A549 (cell line): Measurements from ENCODE around the gene UBR2. TPM values are rescaled to one million over a fixed set of nuclear protein-coding genes. Genes with fewer than 3 reads are reported as not detected.

ENCODE experiments used
- ATAC-seq, 2 experiments: fragments of 200-7000 bp in 1 of 2; fragments of >200 bp in 1 of 2; cut with Nextera tagmentation in 1 of 2; cut with Tn5 transposase in 1 of 2; 3 replicates each; pipeline versions ENCODE4 v1.8.0 to v1.9.1; 2018 to 2020; ENCODE audit warnings: mild to moderate bottlenecking in 1 of 2, moderate library complexity in 1 of 2
- CTCF ChIA-PET: fragments of 300-600 bp; sonication (Branson Sonifier 250); formaldehyde crosslinking; extraction: SDS; loops from one replicate; lab custom pipeline; 2021; ENCODE audit warnings: antibody characterized with exemption, inconsistent platforms; lab: Yijun Ruan, JAX
- POLR2A ChIA-PET: fragments of 350-600 bp; formaldehyde crosslinking; extraction: SDS; loops from one replicate; lab custom pipeline; 2021; ENCODE audit warnings: antibody characterized with exemption, inconsistent platforms; lab: Yijun Ruan, JAX
- DNase-seq, 2 experiments: peaks; one replicate each; pipeline versions ENCODE4 v3.0.0 to v3.0.0-alpha.2; 2011 to 2016; ENCODE audit warnings: low read depth in 1 of 2, low spot score in 1 of 2
- FAIRE-seq: peaks from 2 replicates; lab custom pipeline; 2011; peaks lifted over from hg19 to GRCh38; lab: Jason Lieb, UNC
- H3K27ac ChIP-seq, 2 experiments: fragments of >200 bp; sonication (Bioruptor Twin); formaldehyde crosslinking; 3 replicates each; pipeline ENCODE4 v1.5.1; 2016 to 2017
- H3K4me1 ChIP-seq: fragments of >200 bp; sonication (Bioruptor Twin); formaldehyde crosslinking; 3 replicates; pipeline ENCODE4 v1.6.1; 2016
- H3K4me2 ChIP-seq: fragments of >200 bp; sonication (Bioruptor Twin); formaldehyde crosslinking; 3 replicates; pipeline ENCODE4 v1.6.1; 2016
- H3K4me3 ChIP-seq: fragments of >200 bp; sonication (Bioruptor Twin); formaldehyde crosslinking; 3 replicates; pipeline ENCODE4 v1.5.1; 2016
- H3K9me3 ChIP-seq: fragments of >200 bp; sonication (Bioruptor Twin); formaldehyde crosslinking; 3 replicates; pipeline ENCODE4 v1.6.1; 2016
- BCL3 ChIP-seq: fragments of >200 bp; sonication (Bioruptor Twin); formaldehyde crosslinking; IDR thresholded peaks from 3 replicates; pipeline ENCODE4 v1.6.1; 2016
- CTCF ChIP-seq: fragments of >200 bp; sonication (Bioruptor Twin); formaldehyde crosslinking; IDR thresholded peaks from 3 replicates; pipeline ENCODE4 v1.5.1; 2016
- ELK1 ChIP-seq: fragments of 150-350 bp; IDR thresholded peaks from 2 replicates; pipeline ENCODE4 v1.6.1; 2014; ENCODE audit warnings: low read depth, mild to moderate bottlenecking, low read length
- ESRRA ChIP-seq: fragments of 150-350 bp; IDR thresholded peaks from 2 replicates; pipeline ENCODE4 v1.6.1; 2014; ENCODE audit warnings: mild to moderate bottlenecking, low read length, borderline replicate concordance
- FOSB ChIP-seq: fragments of 250-450 bp; sonication (Bioruptor Pico); IDR thresholded peaks from 2 replicates; pipeline ENCODE4 v1.5.0; 2020; ENCODE audit warnings: mild to moderate bottlenecking, moderate library complexity
- FOSL2 ChIP-seq, 2 experiments: fragments of 450-650 bp in 1 of 2; fragments of >200 bp in 1 of 2; sonication (Bioruptor Twin) in 1 of 2; formaldehyde crosslinking; IDR thresholded peaks; 2 replicates each; pipeline versions ENCODE4 v1.5.0 to v1.6.1; 2016 to 2020; ENCODE audit warnings: mild to moderate bottlenecking in 1 of 2, moderate library complexity in 1 of 2
- FOXS1 ChIP-seq: fragments of 250-450 bp; sonication (Bioruptor Pico); IDR thresholded peaks from 2 replicates; pipeline ENCODE4 v1.5.0; 2020; ENCODE audit warnings: mild to moderate bottlenecking, moderate library complexity
- HDAC2 ChIP-seq: fragments of 200-600 bp; sonication (generic); IDR thresholded peaks from 2 replicates; pipeline ENCODE4 v1.6.1; 2016
- HMGXB4 ChIP-seq: fragments of 250-450 bp; sonication (Bioruptor Pico); IDR thresholded peaks from 2 replicates; pipeline ENCODE4 v1.5.0; 2021; ENCODE audit warnings: mild to moderate bottlenecking, moderate library complexity, borderline replicate concordance
- HOXB5 ChIP-seq: fragments of 250-450 bp; sonication (Bioruptor Pico); IDR thresholded peaks from 2 replicates; pipeline ENCODE4 v1.5.0; 2020; ENCODE audit warnings: mild to moderate bottlenecking, moderate library complexity
- MAZ ChIP-seq: fragments of 150-350 bp; IDR thresholded peaks from 2 replicates; pipeline ENCODE4 v1.6.1; 2014; ENCODE audit warnings: antibody characterized with exemption, low read depth, low read length, borderline replicate concordance
- MYC ChIP-seq: IDR thresholded peaks from 2 replicates; pipeline ENCODE4 v1.6.1; 2012; ENCODE audit warnings: mild to moderate bottlenecking, inconsistent platforms, low read length, improper control_type of control experiment, borderline replicate concordance
- NFE2L2 ChIP-seq: fragments of 150-350 bp; conservative IDR thresholded peaks from 2 replicates; pipeline ENCODE4 v1.6.1; 2014; ENCODE audit warnings: low read length
- NR3C1 ChIP-seq: fragments of >200 bp; sonication (Bioruptor Twin); formaldehyde crosslinking; IDR thresholded peaks from 3 replicates; pipeline ENCODE4 v1.6.1; 2017
- PHF8 ChIP-seq: fragments of 200-600 bp; sonication (generic); IDR thresholded peaks from 2 replicates; pipeline ENCODE4 v1.6.1; 2016; ENCODE audit warnings: low read depth, mild to moderate bottlenecking, antibody characterized with exemption, moderate library complexity, borderline replicate concordance
- POLR2A ChIP-seq: IDR thresholded peaks from 2 replicates; pipeline ENCODE4 v1.6.1; 2012; ENCODE audit warnings: mild to moderate bottlenecking, low read length
- REST ChIP-seq: fragments of 200-600 bp; sonication (generic); IDR thresholded peaks from 2 replicates; pipeline ENCODE4 v1.6.1; 2016; ENCODE audit warnings: antibody characterized with exemption, mild to moderate bottlenecking, moderate library complexity
- TP53 ChIP-seq: fragments of 250-450 bp; sonication (Bioruptor Pico); IDR thresholded peaks from 2 replicates; pipeline ENCODE4 v1.5.0; 2021; ENCODE audit warnings: mild to moderate bottlenecking, moderate library complexity
- ZC3H11A ChIP-seq: fragments of 450-650 bp; IDR thresholded peaks from 2 replicates; pipeline ENCODE4 v1.6.1; 2014; ENCODE audit warnings: antibody characterized with exemption, mild to moderate bottlenecking
- WGBS: methylation state at CpG from one replicate; pipeline ENCODE4 v1.1.6; 2017; ENCODE audit errors: missing lambda C conversion rate; 5-methylcytosine and 5-hydroxymethylcytosine counted together
- polyA plus RNA-seq, 4 experiments: library from polyadenylated mRNA; depleted of rRNA in 3 of 4; stranded (reverse); fragments of >200 nt; fragmentation: RNase III in 1 of 4; extraction: RNeasy Plus Mini Kit Qiagen cat#74134 plus additional on column Dnase treatment in 1 of 4; gene quantifications; 2 replicates in 3 of 4; 3 replicates in 1 of 4; pipeline ENCODE4 v1.2.3, GENCODE V29; 2011 to 2017

The UBR2 gene
- polyA plus RNA-seq, 2 of the 4 experiments (the other 2 are of a cell fraction), result 5.5 to 15.2 TPM

- FAIRE-seq, result no peak
These were observed 150.4 kb downstream of the UBR2 start for GRCh38 chr6:42714098-42714761.

GRCh38 chr6:42715871-42716270, 152.0 kb downstream of the UBR2 start:
- ATAC-seq (peak in 1 of 2 experiments; percentile 43; a peak in 2 of 6 replicates), DNase-seq (no peak), FAIRE-seq (no peak)
- Histone ChIP-seq H3K4me3 (no peak overlapping the region), H3K4me1 (peaks cover 6% of the 10 kb centered on the region; the same call in 2 of the 3 replicates), H3K4me2 (no peak overlapping the region), H3K27ac (no peak overlapping the region), H3K9me3 (peaks cover 6% of the 10 kb centered on the region; the same call in 1 of the 3 replicates)
- 84% methylated on average over 3 of the region's 4 CpGs for WGBS
- TF ChIP-seq NR3C1, result no peak
- TF ChIP-seq MAZ, result no peak
- no peak for TF ChIP-seq CTCF
- no peak for TF ChIP-seq FOXS1 (CRISPR knock-in tag)
- no peak for TF ChIP-seq NFE2L2
- no peak for TF ChIP-seq TP53
- no peak for TF ChIP-seq MYC
- TF ChIP-seq ZC3H11A, result no peak
- TF ChIP-seq ESRRA, result no peak
- TF ChIP-seq PHF8, result no peak
- no peak for TF ChIP-seq FOSB (CRISPR knock-in tag)
- TF ChIP-seq FOSL2 (IDR thresholded peaks at IDR 0.05), result no peak
- no peak for TF ChIP-seq FOSL2 (CRISPR knock-in tag; IDR thresholded peaks at IDR 0.05)
- no peak for TF ChIP-seq REST
- no peak for TF ChIP-seq ELK1
- no peak for TF ChIP-seq HMGXB4 (CRISPR knock-in tag)
- TF ChIP-seq HOXB5 (CRISPR knock-in tag), result no peak
- no peak for TF ChIP-seq POLR2A
- no peak for TF ChIP-seq BCL3
- TF ChIP-seq HDAC2, result no peak
- ChIA-PET POLR2A (no interaction called here), CTCF (interaction anchor here (0.5 to 0.6 kb wide), 2 partner anchors 114 to 847 kb away, joined by 3 to 6 read pairs; no protein-coding TSS in a partner anchor)

More at GRCh38 chr6:42714098-42714761, 150.4 kb downstream of the UBR2 start:
- Histone ChIP-seq H3K4me2 (no peak overlapping the region), H3K4me1 (no peaks in the 10 kb centered on the region; the same call in 2 of the 3 replicates), H3K9me3 (peaks cover 6% of the 10 kb centered on the region; the same call in 1 of the 3 replicates), H3K27ac (no peak overlapping the region), H3K4me3 (no peak overlapping the region)
- 43% methylated on average over 4 of the region's 4 CpGs for WGBS
- no peak for ATAC-seq
- no peak for TF ChIP-seq FOSB (CRISPR knock-in tag)
- no peak for TF ChIP-seq FOSL2 (IDR thresholded peaks at IDR 0.05)
- TF ChIP-seq FOSL2 (CRISPR knock-in tag; IDR thresholded peaks at IDR 0.05), result peak; percentile 13; the same call in 1 of the 2 replicates
- ChIA-PET CTCF (interaction anchor here (1.6 kb wide), 1 partner anchor 12 kb away, joined by 7 read pairs; no protein-coding TSS in a partner anchor), POLR2A (no interaction called here)
- no peak for DNase-seq
